Measurements from ENCODE around the gene PARD3.

DNA sequence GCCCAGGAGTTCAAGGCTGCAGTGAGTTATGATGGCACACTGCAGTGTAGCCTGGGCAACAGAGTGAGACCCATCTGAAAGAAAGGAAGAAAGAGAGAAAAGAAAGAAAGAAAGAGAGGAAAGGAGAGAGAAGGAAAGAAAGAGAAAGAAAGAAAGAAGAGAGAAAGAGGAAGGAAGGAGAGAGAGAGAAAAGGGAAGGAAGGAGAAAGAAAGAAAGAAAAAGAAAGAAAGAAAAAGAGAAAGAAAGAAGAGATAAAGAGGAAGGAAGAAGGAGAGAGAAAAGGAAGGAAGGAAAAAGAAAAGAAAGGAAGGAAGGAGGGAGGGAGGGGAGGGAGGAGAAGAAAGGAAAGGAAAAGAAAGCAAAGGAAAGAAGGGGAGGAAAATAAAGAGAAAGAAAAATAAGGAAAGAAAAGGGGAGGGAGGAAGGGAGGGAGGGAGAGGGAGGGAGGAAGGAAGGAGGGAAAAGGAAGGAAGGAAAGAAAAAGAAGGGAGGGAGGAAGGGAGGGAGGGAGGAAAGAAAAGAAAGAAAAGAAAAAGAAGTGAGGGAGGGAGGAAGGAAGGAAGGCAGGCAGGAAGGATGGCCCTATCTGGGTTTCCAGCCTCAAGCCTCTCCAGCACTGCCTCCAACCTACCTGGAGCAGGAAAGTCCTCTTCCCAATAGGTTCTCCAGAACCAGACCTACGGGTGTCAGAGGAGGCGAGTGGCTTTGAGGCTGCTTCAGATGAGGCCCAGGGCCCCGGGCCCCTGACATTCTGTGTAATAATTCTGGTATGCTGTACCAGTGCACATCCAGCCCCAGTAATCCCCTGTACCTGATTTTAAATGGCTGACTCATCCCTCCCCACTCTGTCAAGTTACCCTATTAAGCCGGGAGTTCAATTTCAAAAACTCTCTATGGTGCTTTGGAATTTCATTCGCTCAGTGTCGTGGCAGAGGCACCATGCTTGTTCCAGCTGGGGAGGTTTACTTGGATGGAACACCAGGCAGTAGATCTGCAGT lies 6.8 kb upstream of the PARD3 start:
- TF ChIP-seq CTCF (IDR thresholded peaks at IDR 0.05) (no peak), POLR2A (IDR thresholded peaks at IDR 0.05) (no peak)
